Stomach (tissue), 9 donors: ENCODE data around the gene SHANK1. TPM values are rescaled to one million over a fixed set of nuclear protein-coding genes. Genes with fewer than 3 reads are reported as not detected.

Experiments
- DNase-seq, 2 donors: peaks; one replicate each; pipeline versions ENCODE4 v3.0.0 to v3.0.0-alpha.2; 2013 to 2019
- H3K27ac ChIP-seq, 5 donors: fragments of 200-600 bp in 4 of 5; sonication (generic) in 4 of 5; one replicate each; pipeline ENCODE4 v1.5.1; 2013 to 2019; ENCODE audit warnings: mild to moderate bottlenecking in 1 of 5, moderate library complexity in 1 of 5
- H3K27me3 ChIP-seq, 3 donors: fragments of 200-600 bp; sonication (generic); one replicate each; pipeline ENCODE4 v1.5.1; 2017 to 2019; ENCODE audit warnings: mixed run types in 1 of 3
- H3K36me3 ChIP-seq, 4 donors: fragments of 200-600 bp; sonication (generic); 1 replicate in 3 of 4; 2 replicates in 1 of 4; pipeline ENCODE4 v1.5.1; 2016 to 2019
- H3K4me1 ChIP-seq, 4 donors: fragments of 200-600 bp; sonication (generic); one replicate each; pipeline ENCODE4 v1.5.1; 2016 to 2019
- H3K4me3 ChIP-seq, 4 donors: fragments of 200-600 bp; sonication (generic) in 3 of 4; one replicate each; pipeline ENCODE4 v1.5.1; 2016 to 2019; ENCODE audit warnings: mild to moderate bottlenecking in 1 of 4
- H3K9me3 ChIP-seq, 4 donors: fragments of 200-600 bp; sonication (generic); one replicate each; pipeline ENCODE4 v1.5.1; 2016 to 2019
- CTCF ChIP-seq, 7 experiments: fragments of 450-650 bp in 4 of 7; fragments of 200-600 bp in 3 of 7; sonication (generic) in 3 of 7; IDR thresholded peaks; one replicate each; pipeline ENCODE4 v1.5.1; 2016 to 2019; ENCODE audit warnings: antibody characterized with exemption in 7 of 7, control low read depth in 2 of 7, mild to moderate bottlenecking in 1 of 7
- EP300 ChIP-seq: sonication (generic); formaldehyde crosslinking; IDR thresholded peaks from one replicate; pipeline ENCODE4 v1.6.1; 2017; ENCODE audit warnings: antibody characterized with exemption
- POLR2A ChIP-seq, 4 donors: fragments of 450-650 bp; IDR thresholded peaks; one replicate each; pipeline ENCODE4 v1.6.1; 2016; ENCODE audit warnings: antibody characterized with exemption in 4 of 4, control low read depth in 2 of 4, mild to moderate bottlenecking in 1 of 4, moderate library complexity in 1 of 4
- POLR2AphosphoS5 ChIP-seq, 3 donors: sonication (generic); formaldehyde crosslinking; IDR thresholded peaks; one replicate each; pipeline ENCODE4 v1.6.1; 2016; ENCODE audit warnings: antibody characterized with exemption in 3 of 3
- WGBS, 5 donors: extraction: QIAGEN DNeasy Blood & Tissue Kit in 3 of 5; methylation state at CpG; one replicate each; pipeline versions ENCODE4 v1.1.5 to v1.1.7; 2013 to 2018; 5-methylcytosine and 5-hydroxymethylcytosine counted together
- intact Hi-C: fragments of 100-400 bp; cut with DNase I; formaldehyde crosslinking; loops from one replicate; pipeline ENCODE4 v1.15.1; 2023; ENCODE audit warnings: low total_unique reads
- polyA plus RNA-seq, 3 donors: library from polyadenylated mRNA; stranded (reverse); fragments of 200-250 nt; gene quantifications; one replicate each; pipeline ENCODE4 v1.2.3, GENCODE V29; 2013
- total RNA-seq, 5 donors: library from RNA; depleted of rRNA; stranded (reverse); fragments of >200 nt; gene quantifications; one replicate each; pipeline versions ENCODE4 v1.1.0 to v1.2.3, GENCODE V29; 2014 to 2016
- donor health status: healthy with polysubstance abuse.
- donor health status: Bipolar disorder and iron deficiency.
- donor health status: healthy.

The SHANK1 gene
- total and polyA plus RNA-seq, 8 donors, result 0.15 to 1.5 (median 0.67) TPM; not detected in 4

GRCh38 chr19:50640368-50640767 lies 79.2 kb downstream of the SHANK1 start:
- Histone ChIP-seq H3K9me3 (peaks cover 0 to 5% (median 4%) of the 10 kb centered on the region in 4 donors), H3K4me3 (no peak overlapping the region), H3K36me3 (no peaks in the 10 kb centered on the region), H3K27ac (no peak overlapping the region), H3K27me3 (peaks cover 0 to 92% (median 37%) of the 10 kb centered on the region in 3 donors), H3K4me1 (peaks cover 0 to 14% (median 5%) of the 10 kb centered on the region in 4 donors)
- WGBS, 5 donors, result 61 to 75% (median 73%) methylated on average over 2 of the region's 2 CpGs
- no peak for DNase-seq
- TF ChIP-seq EP300 (no peak), CTCF (IDR thresholded peaks at IDR 0.05) (no peak), POLR2A (IDR thresholded peaks at IDR 0.05) (no peak), POLR2AphosphoS5 (IDR thresholded peaks at IDR 0.05) (no peak)
- intact Hi-C loops, result no loop called here

GRCh38 chr19:50639121-50640112 lies 80.2 kb downstream of the SHANK1 start, which contains the start of gene SYT3:
SYT3 (minus strand) TSS chr19:50639881; CDS start chr19:50637411, 2,470 bp downstream.
- peak; percentile 48 to 67 for DNase-seq
- no peaks in the 10 kb centered on the region for H3K36me3 ChIP-seq
- peaks cover 0 to 14% (median 14%) of the 10 kb centered on the region in 4 donors for H3K9me3 ChIP-seq
- H3K4me3 ChIP-seq, result peak within 1 kb of the TSS; percentile 33 to 56 (median 50)
- peak within 1 kb of the TSS in 1 of 5 donors; percentile 13 for H3K27ac ChIP-seq
- intact Hi-C loops, result no loop called here
- H3K27me3 ChIP-seq, result peaks cover 0 to 84% (median 37%) of the 10 kb centered on the region in 3 donors
- WGBS, 5 donors, result 4 to 9% (median 5%) methylated on average over 23 to 73 of the region's 76 CpGs
- TF ChIP-seq CTCF (IDR thresholded peaks at IDR 0.05) (no peak), POLR2AphosphoS5 (IDR thresholded peaks at IDR 0.05) (no peak), EP300 (no peak), POLR2A (IDR thresholded peaks at IDR 0.05) (no peak)
- H3K4me1 ChIP-seq, result peaks cover 0 to 14% (median 5%) of the 10 kb centered on the region in 4 donors

- H3K4me1 ChIP-seq, result peaks cover 0 to 14% (median 5%) of the 10 kb centered on the region in 4 donors
- no peak for DNase-seq
- intact Hi-C loops, result no loop called here
- TF ChIP-seq EP300, result no peak
- TF ChIP-seq POLR2A (IDR thresholded peaks at IDR 0.05), result no peak
- WGBS, 5 donors, result 36 to 43% (median 41%) methylated on average over 10 of the region's 10 CpGs
- no peak overlapping the region for H3K27ac ChIP-seq
- H3K4me3 ChIP-seq, result peak overlapping the region in 1 of 4 donors; percentile 56
- peaks cover 0 to 77% (median 37%) of the 10 kb centered on the region in 3 donors for H3K27me3 ChIP-seq
- no peaks in the 10 kb centered on the region for H3K36me3 ChIP-seq
- H3K9me3 ChIP-seq, result peaks cover 7 to 23% (median 22%) of the 10 kb centered on the region in 4 donors
Observed at GRCh38 chr19:50638600-50638999, 81.0 kb downstream of the SHANK1 start.

- no peak for DNase-seq
- intact Hi-C loops, result no loop called here
- no peaks in the 10 kb centered on the region for H3K36me3 ChIP-seq
- TF ChIP-seq CTCF (IDR thresholded peaks at IDR 0.05) (no peak), POLR2AphosphoS5 (IDR thresholded peaks at IDR 0.05) (no peak), POLR2A (IDR thresholded peaks at IDR 0.05) (no peak), EP300 (no peak)
- H3K9me3 ChIP-seq, result peaks cover 7 to 40% (median 35%) of the 10 kb centered on the region in 4 donors
- 73 to 78% (median 74%) methylated on average over 5 of the region's 5 CpGs for WGBS, 5 donors
- H3K27ac ChIP-seq, result no peak overlapping the region
- peaks cover 0 to 14% (median 5%) of the 10 kb centered on the region in 4 donors for H3K4me1 ChIP-seq
- no peak overlapping the region for H3K4me3 ChIP-seq
- H3K27me3 ChIP-seq, result peaks cover 0 to 69% (median 30%) of the 10 kb centered on the region in 3 donors
Observed at GRCh38 chr19:50636317-50637085, 83.1 kb downstream of the SHANK1 start.
